ENCODE results near the gene ZNF609.

Gene ZNF609

GRCh38 chr15:64678126-64678819 lies 217.9 kb downstream of the ZNF609 start:
- DNase-seq, result no peak

- DNase-seq, result no peak
Observed at GRCh38 chr15:64680097-64680496, 219.7 kb downstream of the ZNF609 start.

GRCh38 chr15:64681424-64682024 lies 221.1 kb downstream of the ZNF609 start:
- DNase-seq, result peak; percentile 68

- DNase-seq, result no peak
Observed at GRCh38 chr15:64682255-64682654, 221.9 kb downstream of the ZNF609 start.

GRCh38 chr15:64683378-64683777 lies 223.0 kb downstream of the ZNF609 start:
- no peak for DNase-seq

GRCh38 chr15:64685230-64685888 lies 225.0 kb downstream of the ZNF609 start:
- DNase-seq, result no peak

GRCh38 chr15:64686130-64686735 lies 225.9 kb downstream of the ZNF609 start:
- peak; percentile 12 for DNase-seq

- DNase-seq, result no peak
Observed at GRCh38 chr15:64687172-64687571, 226.8 kb downstream of the ZNF609 start.

GRCh38 chr15:64687688-64688087 lies 227.3 kb downstream of the ZNF609 start:
- DNase-seq, result no peak

GRCh38 chr15:64688770-64689169 lies 228.4 kb downstream of the ZNF609 start:
- DNase-seq, result no peak

- no peak for DNase-seq
Observed at GRCh38 chr15:64690008-64690407, 229.6 kb downstream of the ZNF609 start.

- no peak for DNase-seq
Observed at GRCh38 chr15:64690578-64691296, 230.4 kb downstream of the ZNF609 start.

GRCh38 chr15:64691896-64692565 lies 231.7 kb downstream of the ZNF609 start:
- DNase-seq, result no peak

- no peak for DNase-seq
Observed at GRCh38 chr15:64693134-64693533, 232.8 kb downstream of the ZNF609 start.

- DNase-seq, result no peak
Observed at GRCh38 chr15:64694816-64695215, 234.4 kb downstream of the ZNF609 start.

GRCh38 chr15:64695561-64695992 lies 235.2 kb downstream of the ZNF609 start:
- DNase-seq, result no peak

GRCh38 chr15:64696481-64696880 lies 236.1 kb downstream of the ZNF609 start:
- no peak for DNase-seq

GRCh38 chr15:64697911-64698369 lies 237.6 kb downstream of the ZNF609 start:
- no peak for DNase-seq

GRCh38 chr15:64698823-64699222 lies 238.4 kb downstream of the ZNF609 start:
- DNase-seq, result no peak

- no peak for DNase-seq
Observed at GRCh38 chr15:64699751-64700388, 239.5 kb downstream of the ZNF609 start.

GRCh38 chr15:64701051-64701450 lies 240.7 kb downstream of the ZNF609 start:
- no peak for DNase-seq
